AG10803 (cell line): ENCODE data around the gene CPSF3.

ENCODE experiments used
- DNase-seq: peaks from one replicate; pipeline ENCODE4 v3.0.0; 2010; ENCODE audit warnings: low read depth
- H3K4me3 ChIP-seq: 2 replicates; pipeline ENCODE4 v1.5.1; 2011; ENCODE audit warnings: mild to moderate bottlenecking, low read length, control low read depth
- CTCF ChIP-seq: conservative IDR thresholded peaks from 2 replicates; pipeline ENCODE4 v1.5.1; 2011; ENCODE audit warnings: mild to moderate bottlenecking, low read length, control low read depth, inconsistent platforms

The CPSF3 gene

GRCh38 chr2:9405636-9406035, 17.8 kb upstream of the CPSF3 start:
- DNase-seq: no peak
- no peak for TF ChIP-seq CTCF
- H3K4me3 ChIP-seq: no peak overlapping the region

GRCh38 chr2:9406529-9407362, 16.7 kb upstream of the CPSF3 start:
- DNase-seq: no peak
- no peak for TF ChIP-seq CTCF
- no peak overlapping the region for H3K4me3 ChIP-seq

- no peak for DNase-seq
- no peak for TF ChIP-seq CTCF
- H3K4me3 ChIP-seq: no peak overlapping the region
Measured at GRCh38 chr2:9407363-9407811, 16.1 kb upstream of the CPSF3 start.

GRCh38 chr2:9408641-9409151, 14.8 kb upstream of the CPSF3 start:
- peak; percentile 52 for DNase-seq
- H3K4me3 ChIP-seq: no peak overlapping the region
- no peak for TF ChIP-seq CTCF

GRCh38 chr2:9410108-9410507, 13.3 kb upstream of the CPSF3 start:
- no peak for TF ChIP-seq CTCF
- no peak for DNase-seq
- no peak overlapping the region for H3K4me3 ChIP-seq

- no peak for TF ChIP-seq CTCF
- no peak overlapping the region for H3K4me3 ChIP-seq
- no peak for DNase-seq
Measured at GRCh38 chr2:9412781-9413180, 10.7 kb upstream of the CPSF3 start.
